ENCODE measurements around the gene TMEM161A.
"Not testable (repeated sequence)": the region's sequence is repeated elsewhere in the genome, so short reads cannot be mapped to it uniquely, and the experiment has no call there.

The TMEM161A gene

DNA sequence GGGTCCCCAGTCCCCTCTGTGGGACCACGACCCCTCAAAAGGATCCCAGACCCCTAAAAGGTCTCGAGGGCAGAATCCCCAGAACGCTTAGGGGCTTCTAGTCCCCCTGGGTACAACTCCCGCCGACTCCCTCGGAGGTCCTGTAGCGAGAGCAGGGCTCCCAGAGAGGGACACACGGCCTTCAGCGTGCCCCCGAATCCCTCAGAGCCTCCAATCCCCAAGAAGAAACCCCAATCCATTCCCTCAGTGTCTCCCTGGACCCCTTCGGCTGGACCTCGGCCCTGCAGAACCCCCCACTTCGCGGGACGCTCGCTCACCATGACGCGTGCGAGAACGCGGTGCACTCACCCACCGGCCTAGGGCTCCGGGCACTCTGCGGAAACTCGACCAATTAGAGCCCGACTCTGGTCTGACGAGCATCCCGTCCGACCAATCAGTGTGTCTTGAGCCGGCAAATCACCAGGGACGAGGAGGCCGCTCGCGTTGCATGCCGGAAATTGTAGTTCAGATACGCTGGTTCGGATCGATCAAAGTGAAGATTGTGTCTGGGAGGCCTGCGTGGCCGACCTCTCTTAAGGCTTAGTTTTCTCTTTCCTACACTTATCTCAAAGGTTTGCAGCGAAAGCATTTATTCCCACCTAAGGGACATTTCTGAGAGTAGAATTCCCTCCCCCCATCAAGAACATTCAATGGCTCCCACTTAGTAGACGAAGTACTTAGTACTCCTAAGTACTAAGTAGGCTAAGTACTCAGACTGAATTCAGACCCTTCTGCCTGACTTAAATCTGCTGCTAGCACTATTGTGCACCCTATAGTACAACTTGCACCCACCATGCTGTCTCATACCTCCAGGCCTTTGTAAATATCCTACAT, at the start of gene TMEM161A:
Gene TMEM161A (minus strand): TSS at position 370 of the 873 bp plus-strand sequence. CDS start 50 bp downstream, at position 320.
- DNase-seq = peak; percentile 95 to 96

DNA sequence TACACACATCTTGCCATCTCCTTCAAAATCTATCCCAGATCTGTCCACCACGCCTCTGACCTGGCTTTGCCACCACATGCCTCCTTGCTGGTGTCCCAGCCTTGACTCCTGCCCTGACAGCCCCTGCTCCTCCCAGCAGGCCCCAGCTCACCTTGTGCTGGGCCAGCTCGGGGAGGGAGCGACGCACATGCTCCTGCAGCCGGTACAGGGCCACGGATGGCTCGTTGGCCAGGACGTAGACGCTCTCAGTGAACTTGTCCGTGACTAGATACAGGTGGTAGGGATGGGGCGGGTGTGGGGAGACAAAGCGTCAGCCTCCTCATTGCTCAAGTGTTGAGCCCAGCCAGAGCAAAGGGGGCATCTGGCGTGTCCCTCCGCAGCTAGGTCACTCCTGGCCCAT, 48.5 kb upstream of the TMEM161A start:
- no peak for DNase-seq

DNA sequence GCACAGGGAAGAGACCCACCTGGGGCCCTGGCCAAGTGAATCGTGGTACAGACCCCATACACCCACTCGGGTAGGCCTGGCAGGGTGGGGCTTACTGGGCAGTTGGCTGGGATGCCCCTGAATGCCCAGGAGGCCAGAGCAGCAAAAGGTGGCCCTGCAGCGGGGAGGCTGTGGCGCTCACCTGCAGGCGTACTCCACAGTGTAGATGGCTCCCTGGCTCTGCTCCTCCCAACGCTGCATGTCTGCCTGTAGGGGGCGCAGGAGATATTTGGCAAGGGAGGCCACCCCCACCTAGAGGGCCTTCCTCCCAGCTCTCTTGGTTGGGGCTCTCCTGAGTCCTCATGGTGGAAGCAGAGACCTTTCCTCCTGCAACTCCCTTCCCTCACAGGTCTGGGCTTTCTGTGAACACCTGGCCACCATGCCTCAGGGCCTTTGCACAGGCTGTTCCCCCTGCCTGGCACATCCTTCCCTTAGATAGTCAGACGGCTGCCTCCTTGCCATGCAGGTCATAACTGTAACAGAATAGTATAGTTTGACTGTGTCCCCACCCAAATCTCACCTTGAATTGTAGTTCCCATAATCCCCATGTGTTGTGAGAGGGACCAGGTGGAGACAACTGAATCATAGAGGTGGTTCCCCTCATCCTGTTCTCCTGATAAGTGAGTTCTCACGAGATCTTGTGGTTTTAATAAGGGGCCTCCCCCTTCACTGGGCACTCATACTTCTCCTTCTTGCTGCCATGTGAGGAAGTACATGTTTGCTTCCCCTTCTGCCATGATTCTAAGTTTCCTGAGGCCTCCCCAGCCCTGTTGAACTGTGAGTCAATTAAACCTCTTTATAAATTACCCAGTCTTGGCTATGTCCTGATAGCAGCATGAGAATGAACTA, 47.8 kb upstream of the TMEM161A start:
- DNase-seq = peak; percentile 47 to 72

DNA sequence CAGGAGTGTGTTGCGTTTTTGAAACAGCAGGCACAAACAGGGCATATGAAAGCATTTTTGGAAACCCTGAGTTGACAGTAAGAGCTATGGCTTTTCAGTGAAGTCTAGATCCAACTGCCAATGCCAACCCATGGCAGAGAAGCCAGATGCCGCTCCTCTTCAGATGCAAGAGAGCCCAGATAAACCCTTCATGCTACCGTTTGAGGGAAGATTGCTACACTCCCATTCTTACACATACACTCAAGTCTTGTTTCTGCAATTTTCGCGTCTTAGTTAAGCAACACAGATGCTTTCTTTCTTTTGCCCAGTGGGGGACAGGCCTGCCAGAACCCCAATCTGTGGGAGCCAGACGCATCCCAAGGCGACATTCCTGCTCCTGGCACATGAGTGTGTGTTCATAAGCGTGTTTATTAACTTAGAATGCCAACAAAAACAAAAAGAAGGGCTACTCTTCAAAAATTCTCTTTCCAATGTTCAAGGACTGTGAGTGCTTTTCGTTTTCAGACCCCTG, 43.3 kb upstream of the TMEM161A start:
- no peak for DNase-seq

DNA sequence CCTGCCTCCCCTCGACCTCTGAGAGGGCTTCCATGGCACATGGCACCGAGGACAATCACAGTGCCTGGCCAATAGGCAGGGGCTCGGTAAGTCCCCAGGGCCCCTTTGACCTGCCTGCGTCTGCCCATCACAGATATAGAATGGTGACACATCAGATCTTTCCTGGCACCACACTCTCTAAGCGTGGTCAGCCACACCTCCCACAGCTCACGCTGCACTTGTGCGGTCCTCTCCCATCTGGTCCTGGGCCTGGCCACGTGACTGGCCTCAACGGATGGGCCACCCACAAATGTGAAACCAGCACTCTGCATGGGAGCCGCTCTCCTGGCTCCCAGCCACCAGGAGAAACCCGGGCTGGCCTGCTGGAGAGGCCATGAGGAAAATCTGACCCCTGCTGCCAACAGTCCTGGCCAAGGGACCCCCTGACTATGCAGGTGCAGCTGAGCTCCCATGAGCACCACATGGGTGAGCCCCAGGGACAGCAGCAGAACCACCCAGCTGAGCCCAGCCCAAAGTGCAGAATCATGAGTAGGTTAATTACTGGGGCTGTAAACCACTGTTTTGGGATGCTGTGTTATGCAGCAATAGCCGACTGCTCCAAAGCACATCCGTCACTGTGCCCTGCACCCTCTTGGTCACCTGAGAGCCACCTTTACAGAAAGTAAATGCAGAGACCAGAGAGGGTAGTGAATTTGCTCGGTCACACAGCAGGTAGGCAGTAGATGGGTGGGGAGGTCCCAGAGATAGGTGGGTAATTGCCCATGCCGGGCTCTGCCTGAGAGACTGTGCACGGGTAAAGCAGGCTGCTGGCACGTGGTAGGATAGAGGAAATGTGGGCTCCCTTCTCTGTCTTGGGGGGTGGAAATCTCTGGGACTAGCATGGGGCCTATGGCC, 41.5 kb upstream of the TMEM161A start:
- no peak for DNase-seq

DNA sequence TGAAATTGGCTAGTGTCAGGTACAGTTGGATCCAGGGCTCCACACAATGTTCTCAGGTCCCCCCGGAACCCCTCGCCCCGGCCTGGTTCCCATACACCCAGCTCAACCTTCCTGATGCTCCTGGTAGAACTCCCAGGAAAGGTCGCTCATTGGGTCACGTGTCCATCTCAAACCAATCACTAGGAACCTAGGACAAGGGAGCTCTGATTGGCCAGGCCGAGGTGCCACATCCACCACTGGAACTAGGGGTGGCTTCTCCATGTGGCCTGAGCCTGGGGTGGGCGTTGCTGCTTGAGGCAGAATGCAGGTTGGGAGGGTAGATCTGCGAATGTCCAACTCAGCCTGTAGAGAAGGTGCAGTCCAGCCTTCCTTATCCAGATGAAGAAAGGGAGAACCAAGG, 38.7 kb upstream of the TMEM161A start:
- DNase-seq = no peak

DNA sequence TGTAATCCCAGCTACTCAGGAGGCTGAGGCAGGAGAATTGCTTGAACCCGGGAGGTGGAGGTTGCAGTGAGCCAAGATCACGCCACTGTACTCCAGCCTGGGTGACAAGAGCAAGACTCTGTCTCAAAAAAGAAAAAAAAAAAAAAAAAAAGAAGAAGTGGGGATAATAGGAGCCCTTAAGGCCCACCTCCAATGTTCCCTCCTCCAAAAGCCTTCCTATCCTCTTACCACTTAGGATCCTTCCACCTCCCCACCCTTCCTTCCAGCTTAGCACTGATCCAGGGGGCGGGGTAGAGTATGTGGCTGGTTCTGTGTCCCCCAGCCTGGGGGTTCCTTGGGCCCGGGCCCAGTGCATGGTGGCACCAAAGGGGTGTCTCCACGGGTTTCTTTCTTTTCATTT, 35.0 kb upstream of the TMEM161A start:
- not testable (repeated sequence) for DNase-seq

DNA sequence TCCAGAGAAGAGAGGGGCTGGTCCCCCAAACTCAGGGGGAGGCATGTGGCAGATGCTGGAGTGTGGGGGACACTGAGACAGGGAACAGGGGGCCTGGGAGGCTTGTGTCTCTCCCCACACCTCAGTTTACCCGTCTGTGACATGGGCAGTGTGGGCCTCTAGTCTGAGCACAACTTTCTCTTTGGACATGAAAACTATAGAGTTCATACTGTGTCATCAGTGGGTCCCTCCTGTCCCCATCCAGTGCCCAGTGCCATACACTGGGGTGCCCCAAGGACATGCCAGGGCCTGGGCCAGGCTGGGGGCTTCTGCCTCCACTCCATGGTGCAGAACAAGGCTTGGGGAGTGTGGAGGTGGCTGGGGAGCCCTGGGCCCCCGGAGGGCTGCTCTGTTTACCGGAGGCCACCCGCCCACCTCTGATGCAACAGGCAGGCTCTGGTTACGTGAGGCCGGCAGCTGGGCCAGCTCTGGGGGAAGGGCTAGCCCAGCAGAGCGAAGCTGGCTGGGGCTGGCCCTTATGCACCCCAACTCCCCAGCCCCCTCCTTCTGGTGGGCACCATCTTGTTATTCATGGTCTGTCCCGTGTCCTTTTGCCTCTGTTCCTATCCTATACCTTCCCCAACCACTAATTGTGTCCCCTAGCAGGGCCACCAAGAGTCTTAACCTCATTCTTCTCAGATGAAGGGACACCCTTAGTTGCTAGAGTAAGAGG, 33.7 kb upstream of the TMEM161A start:
- DNase-seq = peak; percentile 40 to 54

DNA sequence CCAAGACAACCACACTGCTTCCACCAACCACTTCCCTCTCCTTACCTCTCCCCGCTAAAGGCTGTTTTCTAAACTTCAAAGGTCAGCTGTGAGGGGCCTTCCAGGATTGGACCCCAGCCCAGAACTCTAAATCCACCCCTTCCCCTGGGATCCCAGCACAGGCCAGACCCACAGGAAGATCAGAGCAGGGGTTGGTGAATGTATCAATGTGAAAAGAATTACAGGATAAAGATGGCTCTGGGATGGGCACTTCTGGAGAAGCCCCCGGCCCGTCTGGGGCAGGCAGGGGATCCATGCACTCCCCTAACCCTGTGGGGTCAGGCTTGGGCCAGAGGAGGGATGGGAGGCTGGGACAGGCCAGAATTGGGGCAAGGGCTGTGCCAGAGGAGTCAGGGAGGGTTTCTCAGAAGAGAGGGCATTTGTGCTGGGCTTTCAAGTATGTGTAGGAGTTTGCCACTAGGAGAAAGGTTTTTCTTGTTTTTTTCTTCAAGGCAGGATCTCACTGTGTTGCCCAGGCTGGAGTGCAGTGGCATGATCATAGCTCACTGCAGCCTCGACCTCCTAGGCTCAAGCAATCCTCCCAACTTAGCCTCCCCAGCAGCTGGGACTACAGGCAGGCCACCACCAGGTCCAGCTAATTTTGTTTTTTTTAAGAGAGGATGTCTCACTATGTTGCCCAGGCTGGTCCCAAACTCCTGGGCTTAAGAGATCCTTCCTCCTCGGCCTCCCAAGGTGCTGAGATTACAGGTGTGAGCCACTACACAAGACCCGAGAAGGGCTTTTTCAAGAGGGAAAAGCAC, 32.8 kb upstream of the TMEM161A start:
- DNase-seq = no peak

DNA sequence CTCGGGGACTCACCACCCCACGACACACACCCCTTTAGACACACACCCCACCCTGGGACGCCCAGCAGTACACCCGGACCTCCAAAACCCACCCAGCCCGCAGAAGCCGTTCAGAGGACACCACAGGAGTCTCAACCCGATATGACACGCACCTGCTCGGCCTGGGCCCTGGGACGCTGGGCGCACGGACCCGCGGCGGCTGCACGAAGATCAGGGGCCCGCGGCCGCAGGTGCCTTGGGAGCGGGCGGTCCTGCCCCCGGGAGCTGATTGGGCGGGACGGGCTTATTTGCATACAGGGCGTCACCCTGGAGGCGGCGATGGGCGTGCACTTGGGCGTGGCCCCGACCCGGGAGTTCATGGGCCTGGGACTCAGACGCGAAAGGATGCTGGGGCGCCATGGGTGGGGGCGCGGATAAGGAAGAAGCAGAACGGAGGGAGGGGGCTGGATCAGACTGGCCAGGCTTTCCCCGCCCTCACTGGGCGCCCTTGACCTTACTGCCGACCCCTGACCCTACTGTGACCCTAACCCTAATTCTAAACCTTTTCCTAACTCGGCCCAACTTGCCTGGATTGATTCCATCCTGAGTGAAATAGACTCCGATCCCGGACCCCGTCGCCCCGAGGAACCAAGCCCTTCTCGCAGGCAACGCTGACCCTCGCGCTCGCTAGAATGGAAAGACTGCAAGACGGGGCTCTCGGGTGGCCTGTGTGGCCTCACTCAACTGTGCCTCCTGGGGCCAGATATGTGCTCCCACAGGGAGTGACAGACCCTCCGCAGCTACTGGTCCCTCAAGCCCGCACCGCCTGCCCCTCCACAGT, 32.0 kb upstream of the TMEM161A start, which contains the start of gene MEF2B:
Gene MEF2B (minus strand): TSS at position 211 of the 820 bp plus-strand sequence. CDS start 19,528 bp downstream, outside the sequence.
- peak; percentile 74 to 85 for DNase-seq

DNA sequence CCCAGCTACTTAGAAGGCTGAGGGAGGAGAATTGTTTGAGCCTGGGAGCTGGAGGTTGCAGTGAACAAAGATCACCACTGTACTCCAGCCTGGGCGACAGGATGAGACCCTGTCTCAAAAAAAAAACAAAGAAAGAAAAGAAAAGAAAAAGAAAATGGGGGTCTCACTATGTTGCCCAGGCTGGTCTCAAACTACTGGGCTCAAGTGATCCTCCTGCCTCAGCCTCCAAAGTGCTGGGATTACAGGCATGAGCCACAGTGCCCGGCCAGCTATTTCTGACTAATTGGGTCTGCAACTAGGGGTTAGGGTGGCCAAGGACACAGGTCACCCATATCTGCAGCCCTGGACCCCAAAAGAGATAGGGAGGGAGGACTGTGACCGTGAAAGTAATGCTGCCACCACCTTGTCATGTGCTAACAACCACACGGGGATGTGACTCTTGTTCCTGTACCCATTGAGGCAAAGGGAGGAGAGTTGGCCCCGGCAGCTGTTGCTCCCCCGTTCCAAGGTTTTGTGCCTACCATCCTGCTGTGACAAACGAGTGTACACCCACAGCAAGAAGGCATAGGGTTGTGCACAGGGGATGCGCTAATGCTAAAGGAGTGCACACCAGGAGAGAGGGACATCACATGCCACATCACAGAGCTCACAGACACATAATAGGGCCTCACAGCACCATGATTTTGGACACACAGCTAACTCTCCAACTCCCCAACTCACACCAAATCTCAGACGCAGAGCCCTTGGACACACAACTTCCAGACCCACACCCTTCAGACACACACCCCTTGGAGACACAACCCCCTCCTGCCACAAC, 31.2 kb upstream of the TMEM161A start:
- no peak for DNase-seq

DNA sequence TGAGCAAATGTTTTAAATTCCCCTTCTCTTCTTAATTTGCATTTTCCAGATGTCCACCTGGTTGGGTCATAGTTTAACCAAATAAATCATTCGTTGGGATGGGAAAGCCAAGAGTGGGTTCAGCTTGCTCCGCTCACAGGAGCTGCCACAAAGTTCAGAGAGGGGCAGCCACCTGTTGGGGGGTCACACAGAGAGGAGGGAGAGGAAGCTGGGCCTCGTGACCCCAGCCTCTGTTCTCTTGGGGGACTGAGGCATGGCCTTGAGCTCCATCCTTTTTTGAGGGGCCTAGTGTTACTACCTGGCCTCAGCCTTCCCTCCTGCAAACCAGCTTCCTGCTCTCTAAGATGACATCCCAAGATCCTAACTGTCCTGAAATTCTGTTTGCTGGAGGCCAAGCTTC, 29.3 kb upstream of the TMEM161A start:
- no peak for DNase-seq

DNA sequence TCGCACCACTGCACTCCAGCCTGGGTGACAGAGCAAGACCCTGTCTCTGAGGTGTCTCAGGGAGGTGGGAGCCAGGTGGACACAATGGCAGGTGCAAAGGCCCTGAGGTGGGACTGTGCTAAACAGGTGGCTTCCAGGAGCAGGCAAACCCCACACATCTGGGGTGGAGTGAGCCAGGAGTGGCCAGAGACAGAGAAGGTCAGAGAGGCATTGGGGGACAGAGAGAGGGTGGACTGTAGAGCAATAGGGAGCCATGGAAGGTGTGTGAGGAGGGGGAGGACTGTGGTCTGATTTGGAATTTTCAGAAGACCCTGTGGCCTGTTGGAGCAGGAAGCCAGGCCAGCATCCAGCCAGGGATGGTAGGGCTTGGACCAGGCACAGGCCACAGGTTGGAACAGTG, 27.1 kb upstream of the TMEM161A start:
- DNase-seq = no peak

DNA sequence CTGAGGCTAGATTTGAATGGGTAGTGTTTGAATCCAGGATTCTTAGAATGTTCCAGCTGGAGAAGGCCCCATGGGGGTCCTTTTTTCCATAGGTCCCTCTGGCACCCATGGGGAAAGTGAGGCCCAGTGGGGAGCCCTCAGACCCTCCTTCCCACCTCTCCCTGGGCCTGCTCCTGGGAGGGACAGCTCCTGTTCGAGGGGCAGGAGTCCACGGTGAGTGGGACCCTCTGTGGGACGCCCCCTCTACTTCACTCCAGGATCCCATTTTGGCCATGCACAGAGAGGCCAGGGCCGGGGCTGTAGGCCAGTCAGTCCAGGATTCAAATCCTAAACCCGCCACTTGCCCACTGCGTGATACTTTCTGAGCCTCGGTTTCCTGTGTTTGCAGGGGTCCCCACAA, 24.2 kb upstream of the TMEM161A start:
- DNase-seq = no peak

DNA sequence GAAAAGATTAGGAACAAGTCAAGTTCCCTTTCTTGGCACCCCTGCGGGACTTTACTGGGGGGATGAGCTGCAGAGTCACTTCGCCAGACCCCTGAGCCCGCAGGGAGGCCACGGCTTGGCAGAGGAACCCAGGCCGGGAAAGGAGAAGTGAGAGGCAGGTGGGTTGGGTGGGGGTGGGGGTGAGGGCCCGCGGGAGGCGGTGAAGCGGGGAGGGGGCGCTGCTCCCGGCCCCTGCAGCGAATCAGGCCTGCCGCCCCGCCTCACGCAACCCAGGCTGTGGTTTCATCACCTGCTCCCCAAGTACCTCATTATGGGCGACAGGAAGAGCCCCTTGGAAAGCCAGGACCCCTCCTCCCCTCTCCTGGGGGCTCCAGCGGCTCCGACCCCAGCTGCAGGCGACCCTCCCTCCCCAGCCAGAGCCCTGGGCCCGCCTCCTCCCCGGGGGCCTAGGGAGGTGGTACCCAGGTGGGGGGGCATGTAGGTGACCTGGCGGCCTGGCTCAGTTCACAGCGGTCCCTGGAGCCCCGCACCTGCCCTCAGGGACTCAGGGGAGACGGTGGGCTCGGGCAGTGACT, 22.3 kb upstream of the TMEM161A start:
- no peak for DNase-seq

DNA sequence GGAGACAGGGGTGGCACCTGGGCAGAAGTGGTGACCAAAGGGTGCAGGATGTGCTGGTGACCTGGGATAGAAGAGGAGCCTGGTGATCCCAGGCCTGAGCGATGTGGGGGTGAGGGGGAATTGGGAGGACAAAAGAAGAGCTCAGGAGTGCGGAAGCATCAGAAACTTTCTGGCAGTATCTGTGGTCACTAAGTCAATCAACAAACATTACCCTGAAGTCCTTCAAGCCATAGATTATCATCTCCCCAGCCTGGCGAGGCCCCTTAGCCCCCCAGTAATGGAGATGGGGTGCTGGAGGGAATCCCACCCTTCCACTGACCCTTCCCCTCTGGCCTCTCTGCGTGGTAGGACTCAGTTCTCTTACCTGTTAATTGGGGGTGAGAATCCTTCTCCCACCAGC, 21.3 kb upstream of the TMEM161A start:
- DNase-seq = no peak

DNA sequence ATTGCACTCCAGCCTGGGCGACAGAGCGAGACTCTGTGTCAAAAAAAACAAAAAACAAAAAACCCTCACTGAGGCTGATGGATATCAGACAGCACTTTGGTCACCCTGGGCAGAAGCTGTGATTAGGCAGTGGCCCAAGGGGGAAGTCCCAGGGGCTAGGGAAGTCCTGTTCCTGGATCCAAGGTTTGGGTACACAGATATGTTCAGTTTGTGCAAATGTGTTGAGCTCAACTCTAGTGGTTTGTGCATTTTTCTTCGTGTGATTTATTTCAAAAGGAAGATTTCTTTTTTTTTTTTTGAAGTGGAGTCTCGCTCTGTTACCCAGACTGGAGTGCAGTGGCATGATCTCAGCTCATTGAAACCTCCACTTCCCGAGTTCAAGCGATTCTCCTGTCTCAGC, 19.5 kb upstream of the TMEM161A start:
- no peak for DNase-seq

DNA sequence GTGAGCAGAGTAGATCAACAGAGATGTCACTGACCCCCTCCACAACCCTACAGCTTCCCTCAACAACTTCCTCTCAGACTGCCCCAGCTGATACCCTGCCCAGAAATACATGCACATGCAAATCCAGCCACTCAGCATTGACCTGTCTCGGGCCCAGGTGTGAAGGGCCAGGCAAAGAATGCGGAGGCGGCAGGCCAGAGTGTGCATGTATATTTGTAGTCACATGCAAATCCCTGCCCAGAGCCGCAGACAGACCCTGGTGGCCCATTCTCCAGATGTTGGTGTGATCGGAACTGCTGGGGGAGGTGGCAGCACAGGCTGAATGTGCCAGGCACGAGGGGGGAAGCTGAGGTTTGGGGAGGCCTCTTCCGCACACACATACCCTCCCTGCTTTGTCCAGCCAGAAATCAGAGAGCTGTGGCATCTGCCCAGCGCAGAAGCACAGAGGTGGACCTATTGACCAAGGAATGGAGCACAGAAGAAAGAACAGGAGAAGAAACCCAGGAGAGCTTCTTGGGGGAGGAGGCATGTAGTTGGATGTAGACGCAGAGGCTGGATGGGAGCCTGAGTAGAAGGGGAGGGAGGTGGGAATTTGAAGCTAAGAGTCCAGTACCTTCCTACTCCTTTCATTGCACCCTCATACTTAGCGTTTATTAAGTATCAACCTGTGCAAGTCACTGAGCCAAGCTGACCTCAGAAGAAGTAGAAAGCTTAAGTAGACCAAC, 17.4 kb upstream of the TMEM161A start:
- no peak for DNase-seq

Data from SHP77 (cell line).